Panc1 (cell line): ENCODE data around the gene COL5A1.

ENCODE experiments used
- POLR2AphosphoS5 ChIP-seq: IDR thresholded peaks from 2 replicates; pipeline ENCODE4 v1.6.1; 2012; ENCODE audit warnings: mild to moderate bottlenecking, low read depth, low read length, moderate library complexity
- TF ChIP-seq, protein P1 (sequence below): fragments of 450-650 bp; IDR thresholded peaks from 2 replicates; pipeline ENCODE4 v1.5.1; 2017; ENCODE audit warnings: mild to moderate bottlenecking

DNA sequence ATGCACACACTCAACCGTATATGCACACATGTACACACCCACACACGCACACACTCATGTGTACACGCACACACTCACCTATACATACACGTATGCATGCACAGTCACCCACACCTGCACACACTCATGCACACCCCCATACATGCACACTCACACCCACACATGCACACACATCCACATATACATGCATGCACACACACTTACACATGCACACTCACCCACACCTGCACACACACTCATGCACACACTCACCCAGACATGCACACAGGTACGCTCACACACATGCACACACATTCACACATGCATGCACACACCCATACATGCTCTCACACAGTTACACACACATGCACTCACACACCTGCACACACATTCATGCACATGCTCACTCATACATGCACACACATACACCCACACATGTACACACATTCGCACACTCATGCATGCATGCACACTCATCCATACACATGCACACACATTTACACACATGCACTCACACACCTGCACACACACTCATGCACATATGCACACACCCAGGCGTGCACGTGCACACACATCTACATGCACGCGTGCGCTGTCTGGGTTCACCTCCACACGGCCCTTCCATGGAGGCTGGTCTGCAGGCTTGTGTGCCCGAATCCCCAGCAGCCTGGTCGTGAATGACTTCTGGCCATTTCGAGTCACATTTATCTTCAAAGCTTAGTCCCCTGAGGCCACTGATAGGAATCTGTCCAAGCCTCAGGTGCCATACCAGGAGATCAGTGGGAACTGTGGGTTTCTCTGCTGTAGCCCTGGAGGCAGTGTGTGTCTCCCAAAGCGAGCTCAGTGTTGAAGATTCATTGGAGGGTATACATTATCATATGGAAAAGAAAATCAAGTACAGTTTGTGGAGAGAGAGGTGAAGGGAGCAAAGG, 103.0 kb downstream of the COL5A1 start:
- TF ChIP-seq, protein P1, sequence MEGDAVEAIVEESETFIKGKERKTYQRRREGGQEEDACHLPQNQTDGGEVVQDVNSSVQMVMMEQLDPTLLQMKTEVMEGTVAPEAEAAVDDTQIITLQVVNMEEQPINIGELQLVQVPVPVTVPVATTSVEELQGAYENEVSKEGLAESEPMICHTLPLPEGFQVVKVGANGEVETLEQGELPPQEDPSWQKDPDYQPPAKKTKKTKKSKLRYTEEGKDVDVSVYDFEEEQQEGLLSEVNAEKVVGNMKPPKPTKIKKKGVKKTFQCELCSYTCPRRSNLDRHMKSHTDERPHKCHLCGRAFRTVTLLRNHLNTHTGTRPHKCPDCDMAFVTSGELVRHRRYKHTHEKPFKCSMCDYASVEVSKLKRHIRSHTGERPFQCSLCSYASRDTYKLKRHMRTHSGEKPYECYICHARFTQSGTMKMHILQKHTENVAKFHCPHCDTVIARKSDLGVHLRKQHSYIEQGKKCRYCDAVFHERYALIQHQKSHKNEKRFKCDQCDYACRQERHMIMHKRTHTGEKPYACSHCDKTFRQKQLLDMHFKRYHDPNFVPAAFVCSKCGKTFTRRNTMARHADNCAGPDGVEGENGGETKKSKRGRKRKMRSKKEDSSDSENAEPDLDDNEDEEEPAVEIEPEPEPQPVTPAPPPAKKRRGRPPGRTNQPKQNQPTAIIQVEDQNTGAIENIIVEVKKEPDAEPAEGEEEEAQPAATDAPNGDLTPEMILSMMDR, result no peak
- no peak for TF ChIP-seq POLR2AphosphoS5
